ENCODE results near the gene PPIL1.

Gene PPIL1

GRCh38 chr6:36805917-36806316 is 68.7 kb downstream of the PPIL1 start:
- no peaks in the 10 kb centered on the region for H3K36me3 ChIP-seq (ENCODE audit: control insufficient read depth, insufficient read depth, low read length)
- no peak for TF ChIP-seq CTCF (IDR thresholded peaks at IDR 0.05; ENCODE audit: insufficient read depth, low read length, poor library complexity, severe bottlenecking)
- H3K4me3 ChIP-seq (replicated peaks; ENCODE audit: low read depth, low read length), result no peak overlapping the region
- DNase-seq (ENCODE audit: extremely low read depth, insufficient read length), result no peak
- no peaks in the 10 kb centered on the region for H3K27me3 ChIP-seq (replicated peaks; ENCODE audit: control insufficient read depth, insufficient read depth, low read length)

- H3K27me3 ChIP-seq (replicated peaks; ENCODE audit: control insufficient read depth, insufficient read depth, low read length), result no peaks in the 10 kb centered on the region
- no peak overlapping the region for H3K4me3 ChIP-seq (replicated peaks; ENCODE audit: low read depth, low read length)
- TF ChIP-seq CTCF (IDR thresholded peaks at IDR 0.05; ENCODE audit: insufficient read depth, low read length, poor library complexity, severe bottlenecking), result no peak
- H3K36me3 ChIP-seq (ENCODE audit: control insufficient read depth, insufficient read depth, low read length), result no peaks in the 10 kb centered on the region
- no peak for DNase-seq (ENCODE audit: extremely low read depth, insufficient read length)
Observed at GRCh38 chr6:36805096-36805797, 69.4 kb downstream of the PPIL1 start.
